HG03097 (cell line): Measurements from ENCODE around the gene ANKRD45.
"Not testable (repeated sequence)": the region's sequence is repeated elsewhere in the genome, so short reads cannot be mapped to it uniquely, and the experiment has no call there.

Experiments used
- ATAC-seq: cut with Tn5 transposase; IDR thresholded peaks from one replicate; pipeline ENCODE4 v1.9.1; 2021; ENCODE audit not compliant: unreplicated experiment, low FRiP score

The ANKRD45 gene

DNA sequence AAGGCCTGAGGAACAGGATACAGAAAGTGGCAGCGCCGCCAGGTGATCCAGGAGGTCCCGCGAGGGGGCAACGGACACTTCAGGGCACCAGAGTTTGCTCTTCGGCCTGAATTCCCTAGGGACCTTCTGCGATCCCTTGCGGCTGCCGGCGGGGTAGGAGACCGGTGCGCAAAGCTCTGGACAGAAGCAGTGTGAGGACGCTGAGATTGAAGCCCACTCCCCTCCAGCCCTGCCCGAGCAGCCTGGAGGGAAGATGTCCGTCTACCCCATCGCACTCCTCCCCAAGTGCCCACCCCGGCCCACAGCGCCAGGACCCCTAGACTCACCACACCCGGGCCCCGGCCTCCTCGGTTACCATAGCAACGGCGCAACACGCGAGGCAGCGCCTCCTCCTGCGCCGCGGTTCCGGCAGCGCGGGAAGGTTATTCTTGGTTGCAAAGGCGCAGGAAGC is at the start of gene ANKRD45:
ANKRD45 (minus strand) TSS at position 361 of the 451 bp plus-strand sequence. CDS start 10,433 bp downstream, outside the sequence.
- ATAC-seq = no peak

DNA sequence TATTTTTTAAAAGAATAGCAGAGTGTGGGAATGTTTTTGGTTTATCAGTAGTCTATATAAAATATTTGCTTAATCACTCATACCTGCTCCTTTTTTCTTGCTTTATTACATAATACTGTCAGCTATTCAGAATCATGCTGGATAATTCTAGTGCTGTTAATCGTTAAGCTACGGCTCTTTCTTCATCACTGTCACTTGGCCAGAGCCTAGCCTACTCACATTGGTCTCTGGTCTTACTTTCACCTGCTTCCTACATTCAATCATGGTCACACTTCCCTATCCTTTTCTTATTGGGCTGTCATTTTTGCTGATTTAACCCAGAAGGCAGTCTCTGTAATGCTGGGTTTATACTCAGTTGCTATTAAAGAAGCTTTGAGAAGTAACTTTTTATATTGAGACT is 47.6 kb upstream of the ANKRD45 start:
- ATAC-seq = no peak

DNA sequence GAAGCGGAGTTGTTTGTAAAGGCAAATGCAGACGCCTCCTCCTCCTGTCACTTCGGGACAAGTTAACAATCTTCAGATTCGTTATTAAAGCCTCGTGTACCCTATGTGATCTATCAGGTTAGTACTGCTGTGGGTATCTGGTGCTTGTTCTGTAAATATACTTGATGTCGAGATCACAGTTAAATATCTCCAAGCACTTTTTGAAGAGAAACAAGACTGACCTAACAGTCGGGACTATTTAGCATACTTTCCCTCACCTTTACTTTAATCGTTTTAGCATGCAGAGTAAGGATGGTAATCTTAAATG is 45.8 kb upstream of the ANKRD45 start:
- ATAC-seq = no peak

DNA sequence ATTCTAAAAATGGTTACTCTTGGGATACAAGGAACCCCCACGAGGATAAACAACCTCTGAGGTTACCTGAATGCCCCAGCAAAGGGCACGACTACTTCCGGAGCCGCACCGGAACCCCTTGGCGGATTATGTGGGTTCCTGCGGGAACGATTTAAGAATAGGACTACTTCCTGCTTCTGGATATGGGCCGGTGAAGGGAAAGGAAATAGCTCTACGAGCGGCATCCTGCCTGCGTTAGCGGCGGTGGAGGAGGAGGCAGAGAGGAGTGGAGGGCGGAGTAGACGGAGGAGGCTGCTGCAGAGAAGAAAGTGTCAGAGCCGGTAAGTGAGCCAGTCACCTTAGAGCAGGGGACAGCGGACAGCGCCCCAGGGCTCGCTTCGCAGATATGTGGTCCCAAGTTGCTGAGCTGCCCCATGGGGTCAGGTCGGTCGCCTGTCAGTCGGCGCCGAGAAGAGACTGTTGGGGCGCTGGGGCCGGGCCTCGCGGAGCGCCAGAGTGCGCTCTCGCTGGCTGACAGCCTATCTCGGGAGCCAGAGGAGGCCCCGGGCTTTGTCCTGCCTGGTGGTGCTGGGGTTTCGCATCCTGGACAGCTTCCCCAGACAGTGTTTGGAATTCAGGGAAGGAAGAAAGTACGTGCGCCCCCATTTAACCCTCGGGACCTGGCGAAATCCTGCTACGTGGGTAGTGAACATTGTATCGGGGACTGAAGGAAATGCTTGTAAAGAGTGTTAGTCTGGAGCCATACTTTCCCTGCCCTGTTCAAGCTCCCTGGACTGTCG is 45.3 kb upstream of the ANKRD45 start, which contains the start of gene KLHL20:
KLHL20 (plus strand) TSS at position 223 of the 779 bp plus-strand sequence. CDS start 1,063 bp downstream, outside the sequence.
- ATAC-seq = peak; percentile 89

GRCh38 chr1:173714441-173714758 is 44.7 kb upstream of the ANKRD45 start:
- ATAC-seq = no peak

- ATAC-seq = no peak
Observed at GRCh38 chr1:173708787-173709186, 39.1 kb upstream of the ANKRD45 start.

- no peak for ATAC-seq
Observed at GRCh38 chr1:173705117-173705516, 35.5 kb upstream of the ANKRD45 start.

GRCh38 chr1:173702736-173703135 is 33.1 kb upstream of the ANKRD45 start:
- no peak for ATAC-seq

DNA sequence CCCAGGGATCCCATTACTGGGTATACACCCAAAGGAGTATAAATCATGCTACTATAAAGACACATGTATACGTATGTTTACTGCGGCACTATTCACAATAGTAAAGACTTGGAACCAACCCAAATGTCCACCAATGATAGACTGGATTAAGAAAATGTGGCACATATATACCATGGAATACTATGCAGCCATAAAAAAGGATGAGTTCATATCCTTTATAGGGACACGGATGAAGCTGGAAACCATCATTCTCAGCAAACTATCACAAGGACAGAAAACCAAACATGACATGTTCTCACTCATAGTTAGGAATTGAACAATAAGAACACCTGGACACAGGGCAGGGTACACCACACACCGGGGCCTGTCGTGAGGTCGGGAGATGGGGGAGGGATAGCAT is 31.6 kb upstream of the ANKRD45 start:
- not testable (repeated sequence) for ATAC-seq

GRCh38 chr1:173693238-173693637 is 23.6 kb upstream of the ANKRD45 start:
- no peak for ATAC-seq

GRCh38 chr1:173688300-173688699 is 18.6 kb upstream of the ANKRD45 start:
- ATAC-seq = no peak

- not testable (repeated sequence) for ATAC-seq
Observed at GRCh38 chr1:173685121-173685520, 15.5 kb upstream of the ANKRD45 start.

- ATAC-seq = not testable (repeated sequence)
Observed at GRCh38 chr1:173683838-173684237, 14.2 kb upstream of the ANKRD45 start.

DNA sequence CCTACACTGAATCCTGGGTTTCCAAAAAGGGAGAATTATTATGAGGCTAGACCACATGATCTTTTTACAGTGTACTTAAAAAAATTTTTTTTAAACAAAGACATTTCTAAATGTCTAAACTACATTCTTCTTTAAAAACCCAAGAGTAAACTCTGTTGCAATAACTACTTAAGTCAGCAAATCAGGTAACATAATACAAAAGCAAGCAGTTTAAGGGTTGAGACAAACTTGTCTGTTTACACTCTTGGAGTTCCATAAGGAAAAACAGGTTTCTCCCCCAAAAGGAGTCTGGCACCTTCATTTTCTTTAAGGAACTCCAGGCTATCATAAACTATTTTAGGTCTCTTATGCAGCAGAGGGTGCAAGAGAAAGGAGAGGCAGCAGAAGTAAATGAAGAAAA is 12.5 kb upstream of the ANKRD45 start:
- no peak for ATAC-seq

GRCh38 chr1:173680152-173680551 is 10.5 kb upstream of the ANKRD45 start:
- ATAC-seq = not testable (repeated sequence)

DNA sequence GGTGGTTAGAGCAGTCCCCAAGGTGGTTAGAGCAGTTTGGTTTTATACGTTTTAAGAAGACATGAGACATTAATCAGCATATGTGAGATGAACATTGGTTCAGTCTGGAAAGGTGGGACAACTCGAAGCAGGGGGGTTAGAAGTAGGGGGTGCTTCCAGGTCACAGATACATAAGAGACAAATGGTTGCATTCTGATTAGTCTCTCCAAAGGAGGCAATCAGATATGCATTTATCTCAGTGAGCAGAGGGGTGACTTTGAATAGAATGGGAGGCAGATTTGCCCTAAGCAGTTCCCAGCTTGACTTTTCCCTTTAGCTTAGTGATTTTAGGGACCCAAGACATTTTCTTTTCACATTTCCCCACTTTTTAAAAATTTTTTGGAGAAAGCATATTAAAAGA is 4.8 kb upstream of the ANKRD45 start:
- not testable (repeated sequence) for ATAC-seq

- ATAC-seq = no peak
Observed at GRCh38 chr1:173666646-173667045, 3.0 kb downstream of the ANKRD45 start.

DNA sequence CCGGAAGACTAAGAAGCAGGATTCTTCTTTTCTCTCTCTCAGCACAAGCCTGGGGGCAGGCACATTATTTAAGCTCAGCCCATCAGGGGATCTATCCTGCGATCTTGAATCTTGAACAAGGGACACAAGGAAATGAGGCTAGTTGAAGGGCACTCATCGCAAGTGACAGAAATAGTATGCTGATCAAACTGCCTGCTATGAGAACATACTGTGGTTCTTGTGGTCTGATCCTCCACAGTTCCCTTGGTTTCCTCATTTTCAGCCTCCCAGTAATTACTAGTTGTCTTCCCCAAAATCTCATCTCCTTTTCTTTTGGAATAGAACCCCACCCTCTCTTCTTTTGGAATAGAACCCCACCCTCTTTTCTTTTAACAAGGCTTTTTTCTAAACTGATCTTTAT is 6.5 kb downstream of the ANKRD45 start:
- ATAC-seq = no peak

- no peak for ATAC-seq
Observed at GRCh38 chr1:173661763-173662162, 7.9 kb downstream of the ANKRD45 start.

GRCh38 chr1:173661271-173661670 is 8.4 kb downstream of the ANKRD45 start:
- ATAC-seq = no peak

DNA sequence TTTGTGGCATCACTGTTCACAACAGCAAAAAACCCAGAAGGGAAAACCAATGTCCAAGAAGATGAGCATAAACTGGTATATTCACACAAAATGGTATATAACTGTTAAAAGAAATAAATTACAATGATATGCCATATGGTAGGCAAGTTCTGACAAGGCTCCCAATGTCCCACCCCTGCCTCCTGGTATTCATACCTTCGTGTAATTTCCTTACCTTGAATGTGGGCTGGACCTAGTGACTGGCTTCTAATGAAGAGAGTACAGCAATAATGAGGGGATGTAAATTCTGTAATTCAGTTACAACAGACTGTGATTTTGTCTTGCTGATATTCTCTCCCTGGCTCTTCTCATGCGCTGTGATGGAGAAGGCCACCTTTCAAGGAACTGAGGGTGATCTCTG is 9.3 kb downstream of the ANKRD45 start:
- ATAC-seq = no peak

DNA sequence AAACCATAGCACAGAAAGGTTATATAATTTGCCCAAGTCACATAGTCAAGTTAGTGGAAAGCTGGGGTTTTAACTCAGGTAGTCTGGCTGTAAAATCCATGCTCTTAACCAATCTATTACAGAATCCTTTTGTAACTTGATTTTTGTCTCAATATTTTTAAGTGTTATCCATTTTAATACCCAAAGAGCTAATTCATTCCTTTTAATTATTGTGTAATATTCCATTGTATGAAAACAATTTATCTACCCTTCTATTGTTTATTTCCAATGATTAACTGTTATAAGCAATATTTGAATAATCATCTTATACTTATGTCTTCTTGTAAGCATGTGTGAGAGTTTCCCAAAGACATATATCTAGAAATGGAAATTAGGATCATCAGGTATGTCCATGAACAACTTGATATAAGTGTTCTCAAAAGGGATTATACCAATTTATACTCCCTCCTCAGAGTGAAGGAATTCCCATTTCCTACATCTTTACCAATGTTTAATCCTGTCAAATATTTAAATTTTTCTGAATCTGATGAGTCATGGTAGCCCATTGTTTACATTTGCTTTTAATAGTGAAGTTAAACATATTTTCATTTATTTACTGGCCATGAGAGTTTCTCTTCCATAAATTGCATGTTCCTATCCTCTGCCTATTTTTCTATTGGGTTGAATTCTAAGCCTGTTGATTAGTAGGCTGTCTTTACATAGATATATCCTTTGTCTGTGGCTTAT is 20.6 kb downstream of the ANKRD45 start:
- ATAC-seq = no peak
